Left ventricle myocardium superior (tissue), 1 donor: Measurements from ENCODE around the gene GPR146. TPM values are rescaled to one million over a fixed set of nuclear protein-coding genes. Genes with fewer than 3 reads are reported as not detected.
A peak's percentile ranks its signal among the peaks of the same experiment; 100 is the strongest.

Experiments
- microRNA-seq: library from miRNA; unstranded; fragments of <30 nt; microRNA quantifications from one replicate; pipeline ENCODE4 v1.2.0, GENCODE V29; 2020; ENCODE audit warnings: borderline number of aligned reads
- total RNA-seq: library from RNA; stranded (reverse); fragmentation: NEBNext Ultra II Directional; extraction: Animal tissue kit (Norgen Biotek cat#: 25700); gene quantifications from one replicate; pipeline ENCODE4 v1.2.1, GENCODE V29; 2021
- donor health status: DM: no; HTN: yes; CAD: no; lungs with severe emphysema.

Gene GPR146
- total RNA-seq, 1 donor from 2014 or later = 41.5 TPM

Small RNAs within 50 kb of the gene (microRNA-seq; reads per million reads assigned to microRNA genes)
- gene MIR339 = 877 reads per million, percentile 75 among the genes with 10 or more reads in this experiment

Other genes with a start within 250 kb of the GPR146 start
- gene SUN1, start 212.1 kb upstream of the GPR146 start, total RNA-seq = 186 TPM
- 20.6 TPM for gene GET4, start 168.0 kb upstream of the GPR146 start, total RNA-seq
- 10.2 TPM for gene ADAP1, start 89.9 kb upstream of the GPR146 start, total RNA-seq
- 9.6 TPM for gene COX19, start 69.0 kb upstream of the GPR146 start, total RNA-seq
- gene CYP2W1, start 61.4 kb upstream of the GPR146 start, total RNA-seq = not detected
- 2.8 TPM for gene GPER1, start 43.6 kb downstream of the GPR146 start, total RNA-seq
- 5.9 TPM for gene ZFAND2A, start 115.7 kb downstream of the GPR146 start, total RNA-seq
- gene UNCX, start 188.3 kb downstream of the GPR146 start, total RNA-seq = not detected